Heart left ventricle (tissue), 13 donors: Measurements from ENCODE around the gene LAMB4.

Source experiments
- POLR2A ChIP-seq, 2 donors: fragments of 450-650 bp; IDR thresholded peaks; one replicate each; pipeline ENCODE4 v1.6.1; 2017; ENCODE audit warnings: antibody characterized with exemption in 2 of 2, mild to moderate bottlenecking in 2 of 2, moderate library complexity in 2 of 2
- TF ChIP-seq, protein P1 (sequence below), 12 donors: fragments of 200-600 bp; sonication (generic) in 4 of 12; IDR thresholded peaks; one replicate each; pipeline versions ENCODE4 v1.5.0 to v1.8.0; 2018 to 2022; ENCODE audit warnings: antibody characterized with exemption in 12 of 12, mild to moderate bottlenecking in 5 of 12
- donor health status: ischemic (EF 13 %, LVEDD 7.1; RV severe dilation, severe dysfunction).
- donor health status: DM: no; HTN: yes; CAD: no.
- donor health status: DM: no; HTN: no; CAD: no.
- donor health status: ischemic (EF 25% LVEDD 6.9; RV normal size, moderate dysfunction).
- donor health status: ischemic (EF 25% LVEDD 5.7; RV mildly dilated, moderate dysfunction).
- donor health status: ischemic (EF 35%, LVEDD 5.7; RV mildly dilated, moderate dysfunction).
- donor health status: nonischemic (EF 11% LVEDD 7.7; RV severe dilation, severe dysfunction).
- donor health status: DM: yes; HTN: yes; CAD: no.
- donor health status: PGD.
- donor health status: ischemic (EF 29% LVEDD 5.4; RV normal size, mild dysfunction).
- donor health status: nonischemic (EF 23%, LVEDD 6.1; RV moderate dilation, normal function).

DNA sequence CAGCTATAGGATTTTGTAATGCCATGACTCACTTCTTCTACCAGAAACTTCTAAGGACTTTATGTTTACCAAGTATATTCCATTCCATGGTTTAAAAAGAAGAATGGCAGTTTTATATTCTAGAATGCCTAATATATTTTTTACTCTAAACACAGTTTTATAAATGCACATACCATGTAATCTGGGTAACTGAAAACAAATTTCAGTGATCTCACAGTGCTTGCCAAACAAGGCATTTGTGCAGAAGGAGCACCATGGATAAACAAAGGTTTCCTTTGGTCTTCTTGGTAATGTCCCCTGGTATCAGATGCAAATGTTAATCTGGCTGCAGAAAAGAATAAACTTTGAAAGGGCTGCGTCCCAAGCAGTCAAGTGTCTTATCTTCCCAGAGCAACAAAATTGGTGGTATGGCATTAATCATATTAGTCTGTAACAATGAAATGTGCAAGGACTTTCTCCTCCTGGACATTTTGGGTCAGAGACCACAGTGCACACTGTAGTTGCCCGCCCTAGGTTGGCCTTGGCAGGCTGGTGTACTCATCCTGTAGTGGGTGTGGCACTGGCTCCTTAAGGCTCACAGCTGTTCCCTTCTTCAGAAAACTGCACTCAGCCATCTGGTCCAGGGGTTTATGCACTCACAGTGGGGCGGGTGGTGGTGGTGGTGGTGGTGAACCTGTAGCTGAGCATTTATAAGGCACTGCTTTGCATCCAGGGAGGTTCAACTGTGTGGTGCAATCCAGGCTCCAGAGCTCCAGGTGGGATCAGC is 56.7 kb downstream of the LAMB4 start:
- TF ChIP-seq, protein P1, sequence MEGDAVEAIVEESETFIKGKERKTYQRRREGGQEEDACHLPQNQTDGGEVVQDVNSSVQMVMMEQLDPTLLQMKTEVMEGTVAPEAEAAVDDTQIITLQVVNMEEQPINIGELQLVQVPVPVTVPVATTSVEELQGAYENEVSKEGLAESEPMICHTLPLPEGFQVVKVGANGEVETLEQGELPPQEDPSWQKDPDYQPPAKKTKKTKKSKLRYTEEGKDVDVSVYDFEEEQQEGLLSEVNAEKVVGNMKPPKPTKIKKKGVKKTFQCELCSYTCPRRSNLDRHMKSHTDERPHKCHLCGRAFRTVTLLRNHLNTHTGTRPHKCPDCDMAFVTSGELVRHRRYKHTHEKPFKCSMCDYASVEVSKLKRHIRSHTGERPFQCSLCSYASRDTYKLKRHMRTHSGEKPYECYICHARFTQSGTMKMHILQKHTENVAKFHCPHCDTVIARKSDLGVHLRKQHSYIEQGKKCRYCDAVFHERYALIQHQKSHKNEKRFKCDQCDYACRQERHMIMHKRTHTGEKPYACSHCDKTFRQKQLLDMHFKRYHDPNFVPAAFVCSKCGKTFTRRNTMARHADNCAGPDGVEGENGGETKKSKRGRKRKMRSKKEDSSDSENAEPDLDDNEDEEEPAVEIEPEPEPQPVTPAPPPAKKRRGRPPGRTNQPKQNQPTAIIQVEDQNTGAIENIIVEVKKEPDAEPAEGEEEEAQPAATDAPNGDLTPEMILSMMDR (IDR thresholded peaks at IDR 0.05), result no peak
- no peak for TF ChIP-seq POLR2A (IDR thresholded peaks at IDR 0.05)
